Smooth muscle cell (in vitro differentiated cells): ENCODE data around the gene PDK1. TPM values are rescaled to one million over a fixed set of nuclear protein-coding genes. Genes with fewer than 3 reads are reported as not detected.

Source experiments
- DNase-seq: peaks from one replicate; lab custom pipeline; 2025; ENCODE audit not compliant: unreplicated experiment; lab: John Stamatoyannopoulos, UW
- H2AFZ ChIP-seq: fragments of 200-600 bp; sonication (generic); 2 replicates; pipeline ENCODE4 v1.6.0; 2016; ENCODE audit warnings: antibody characterized with exemption, low read depth, mild to moderate bottlenecking
- H3F3A ChIP-seq: fragments of 200-600 bp; sonication (generic); 2 replicates; pipeline ENCODE4 v1.6.0; 2017; ENCODE audit warnings: antibody characterized with exemption, low read depth
- H3K27ac ChIP-seq: fragments of 200-600 bp; sonication (generic); 2 replicates; pipeline ENCODE4 v1.5.1; 2016; ENCODE audit warnings: low read depth, mild to moderate bottlenecking
- H3K27me3 ChIP-seq: fragments of 200-600 bp; sonication (generic); 2 replicates; pipeline ENCODE4 v1.6.1; 2016; ENCODE audit warnings: low read depth, mild to moderate bottlenecking
- H3K36me3 ChIP-seq: fragments of 200-600 bp; sonication (generic); 2 replicates; pipeline ENCODE4 v1.5.1; 2016; ENCODE audit warnings: low read depth
- H3K4me1 ChIP-seq: fragments of 200-600 bp; sonication (generic); 2 replicates; pipeline ENCODE4 v1.5.1; 2016; ENCODE audit warnings: low read depth
- H3K4me2 ChIP-seq: fragments of 200-600 bp; sonication (generic); 2 replicates; pipeline ENCODE4 v1.6.0; 2016; ENCODE audit warnings: mild to moderate bottlenecking
- H3K4me3 ChIP-seq: fragments of 200-600 bp; sonication (generic); 2 replicates; pipeline ENCODE4 v1.5.1; 2016; ENCODE audit warnings: mild to moderate bottlenecking
- H3K79me2 ChIP-seq: fragments of 200-600 bp; sonication (generic); 2 replicates; pipeline ENCODE4 v1.6.0; 2016; ENCODE audit warnings: low read depth, mild to moderate bottlenecking
- H3K9ac ChIP-seq: fragments of 200-600 bp; sonication (generic); 2 replicates; pipeline ENCODE4 v1.6.0; 2016; ENCODE audit warnings: low read depth
- H3K9me3 ChIP-seq: fragments of 200-600 bp; sonication (generic); replicated peaks from 2 replicates; pipeline ENCODE4 v1.5.1; 2016; ENCODE audit warnings: low read depth
- H4K20me1 ChIP-seq: fragments of 200-600 bp; sonication (generic); 2 replicates; pipeline ENCODE4 v1.6.0; 2016; ENCODE audit warnings: low read depth
- CTCF ChIP-seq: fragments of 200-600 bp; sonication (generic); IDR thresholded peaks from 2 replicates; pipeline ENCODE4 v1.5.1; 2017; ENCODE audit warnings: borderline replicate concordance, mild to moderate bottlenecking, antibody characterized with exemption; ENCODE audit not compliant: insufficient read depth, poor library complexity, severe bottlenecking
- WGBS: methylation state at CpG from one replicate; pipeline ENCODE4 v1.1.7; 2016; ENCODE audit warnings: low lambda C conversion rate; 5-methylcytosine and 5-hydroxymethylcytosine counted together
- polyA plus RNA-seq: library from polyadenylated mRNA; unstranded; fragments of >200 nt; fragmentation: Nextera tagmentation; extraction: Ambion mirVana; gene quantifications from 2 replicates; pipeline ENCODE4 v1.2.1, GENCODE V29; 2016
- total RNA-seq: library from RNA; depleted of rRNA; stranded (reverse); fragments of >200 nt; gene quantifications from 2 replicates; pipeline ENCODE4 v1.2.3, GENCODE V29; 2014

PDK1 gene
- total and polyA plus RNA-seq, 2 experiments from 2014 or later = 18.0 to 33.9 TPM

DNA sequence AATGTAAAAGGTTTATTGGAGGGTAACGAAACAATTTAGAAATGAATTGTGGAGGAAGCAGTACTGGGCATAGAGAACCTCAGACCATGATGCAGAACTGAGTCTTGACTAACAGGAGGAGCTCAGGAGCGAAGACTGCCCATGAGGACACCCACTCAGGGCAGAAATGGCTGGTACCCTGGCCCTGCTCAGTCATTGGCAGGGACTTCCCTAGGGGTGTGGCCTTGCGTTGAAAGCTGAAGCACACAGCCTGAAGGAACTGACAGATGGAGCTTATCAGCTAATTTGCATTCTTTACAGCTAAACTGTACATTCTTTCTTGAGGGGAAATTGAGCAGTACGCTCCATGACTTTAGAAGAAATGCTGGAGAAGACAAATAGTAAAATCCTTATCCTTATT lies 57.1 kb downstream of the PDK1 start:
- no peak overlapping the region for H3K27ac ChIP-seq
- no peak for DNase-seq
- no peaks in the 10 kb centered on the region for H3F3A ChIP-seq

GRCh38 chr2:172613615-172614231 lies 57.8 kb downstream of the PDK1 start:
- H3K27me3 ChIP-seq = no peaks in the 10 kb centered on the region
- no peak overlapping the region for H3K4me3 ChIP-seq
- no peak for TF ChIP-seq CTCF
- no peak overlapping the region for H3K27ac ChIP-seq
- 94% methylated on average over 10 of the region's 10 CpGs for WGBS
- peaks cover 22% of the 10 kb centered on the region for H4K20me1 ChIP-seq
- no peaks in the 10 kb centered on the region for H3K79me2 ChIP-seq
- DNase-seq = no peak
- no peak overlapping the region for H3K4me2 ChIP-seq
- no peak overlapping the region for H3K9ac ChIP-seq
- H3K9me3 ChIP-seq = no peaks in the 10 kb centered on the region
- H3K4me1 ChIP-seq = no peaks in the 10 kb centered on the region
- H2AFZ ChIP-seq = no peak overlapping the region
- H3F3A ChIP-seq = no peaks in the 10 kb centered on the region
- H3K36me3 ChIP-seq = peaks cover 3% of the 10 kb centered on the region

More for the DNA sequence above, 57.1 kb downstream of the PDK1 start:
- no peaks in the 10 kb centered on the region for H3K4me1 ChIP-seq
- H3K4me3 ChIP-seq = no peak overlapping the region
- no peaks in the 10 kb centered on the region for H3K79me2 ChIP-seq
- no peaks in the 10 kb centered on the region for H3K27me3 ChIP-seq
- no peak overlapping the region for H3K4me2 ChIP-seq
- H3K9ac ChIP-seq = no peak overlapping the region
- TF ChIP-seq CTCF = no peak
- no peaks in the 10 kb centered on the region for H3K9me3 ChIP-seq
- 63% methylated on average over 4 of the region's 4 CpGs for WGBS
- peaks cover 25% of the 10 kb centered on the region for H4K20me1 ChIP-seq
- no peak overlapping the region for H2AFZ ChIP-seq
- peaks cover 3% of the 10 kb centered on the region for H3K36me3 ChIP-seq

DNA sequence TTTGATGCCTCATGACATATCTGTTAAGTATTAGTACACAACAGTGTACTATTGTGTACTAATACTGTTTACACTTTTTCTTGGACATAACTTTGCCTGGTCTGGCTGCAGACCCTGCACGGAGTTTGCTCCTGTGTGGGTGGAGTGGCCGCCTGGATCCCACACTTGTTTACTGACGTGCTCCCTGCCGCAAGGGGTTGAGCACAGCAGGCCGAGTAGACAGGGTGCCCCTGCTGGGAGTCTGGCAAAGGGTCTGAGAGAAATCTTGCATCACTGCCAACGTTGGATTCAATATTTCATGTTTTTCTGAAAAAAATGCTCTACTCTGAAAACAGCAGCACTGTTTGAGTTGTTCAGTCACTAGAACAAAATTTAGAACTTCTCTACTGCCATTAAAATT lies 59.0 kb downstream of the PDK1 start:
- Histone ChIP-seq H3K9me3 (no peaks in the 10 kb centered on the region), H3K79me2 (no peaks in the 10 kb centered on the region), H3K27ac (no peak overlapping the region), H3K4me1 (no peaks in the 10 kb centered on the region), H3F3A (no peaks in the 10 kb centered on the region), H3K4me2 (no peak overlapping the region), H2AFZ (no peak overlapping the region), H3K36me3 (no peaks in the 10 kb centered on the region), H4K20me1 (peaks cover 13% of the 10 kb centered on the region), H3K4me3 (no peak overlapping the region), H3K9ac (no peak overlapping the region), H3K27me3 (no peaks in the 10 kb centered on the region)
- no peak for DNase-seq
- no peak for TF ChIP-seq CTCF
- WGBS = 89% methylated on average over 6 of the region's 6 CpGs

- Histone ChIP-seq H3K27me3 (no peaks in the 10 kb centered on the region), H2AFZ (no peak overlapping the region), H3K27ac (no peak overlapping the region), H3K9me3 (no peaks in the 10 kb centered on the region), H3K4me2 (no peak overlapping the region), H3K4me3 (no peak overlapping the region), H3K4me1 (no peaks in the 10 kb centered on the region), H3K9ac (no peak overlapping the region), H3K36me3 (no peaks in the 10 kb centered on the region), H3K79me2 (no peaks in the 10 kb centered on the region), H3F3A (no peaks in the 10 kb centered on the region), H4K20me1 (peaks cover 13% of the 10 kb centered on the region)
- DNase-seq = no peak
- no peak for TF ChIP-seq CTCF
- WGBS = 97% methylated on average over 5 of the region's 5 CpGs
Measured at GRCh38 chr2:172615727-172616261, 59.9 kb downstream of the PDK1 start.
